ENCODE data around the gene CHST15.

The CHST15 gene

GRCh38 chr10:124110882-124111281 is 17.5 kb upstream of the CHST15 start:
- no peak for TF ChIP-seq CTCF (IDR thresholded peaks at IDR 0.05; ENCODE audit: control insufficient read depth, insufficient read depth, low read depth, low read length, missing control alignments)
- no peak overlapping the region for H3K4me3 ChIP-seq (ENCODE audit: control insufficient read depth, low read depth, low read length)

GRCh38 chr10:124109261-124109660 is 15.9 kb upstream of the CHST15 start:
- no peak for DNase-seq (ENCODE audit: low read depth)
- TF ChIP-seq CTCF (IDR thresholded peaks at IDR 0.05; ENCODE audit: control insufficient read depth, insufficient read depth, low read depth, low read length, missing control alignments), result no peak
- H3K4me3 ChIP-seq (ENCODE audit: control insufficient read depth, low read depth, low read length), result no peak overlapping the region

More at GRCh38 chr10:124110882-124111281, 17.5 kb upstream of the CHST15 start:
- DNase-seq (ENCODE audit: low read depth), result no peak

- H3K4me3 ChIP-seq (ENCODE audit: control insufficient read depth, low read depth, low read length), result no peak overlapping the region
- no peak for TF ChIP-seq CTCF (IDR thresholded peaks at IDR 0.05; ENCODE audit: control insufficient read depth, insufficient read depth, low read depth, low read length, missing control alignments)
- DNase-seq (ENCODE audit: low read depth), result no peak
Observed at GRCh38 chr10:124107072-124107471, 13.7 kb upstream of the CHST15 start.

- DNase-seq (ENCODE audit: low read depth), result peak; percentile 48
- no peak overlapping the region for H3K4me3 ChIP-seq (ENCODE audit: control insufficient read depth, low read depth, low read length)
- no peak for TF ChIP-seq CTCF (IDR thresholded peaks at IDR 0.05; ENCODE audit: control insufficient read depth, insufficient read depth, low read depth, low read length, missing control alignments)
Observed at GRCh38 chr10:124106241-124106879, 13.0 kb upstream of the CHST15 start.

- DNase-seq (ENCODE audit: low read depth), result no peak
- no peak for TF ChIP-seq CTCF (IDR thresholded peaks at IDR 0.05; ENCODE audit: control insufficient read depth, insufficient read depth, low read depth, low read length, missing control alignments)
- H3K4me3 ChIP-seq (ENCODE audit: control insufficient read depth, low read depth, low read length), result no peak overlapping the region
Observed at GRCh38 chr10:124105594-124105993, 12.2 kb upstream of the CHST15 start.

- no peak for TF ChIP-seq CTCF (IDR thresholded peaks at IDR 0.05; ENCODE audit: control insufficient read depth, insufficient read depth, low read depth, low read length, missing control alignments)
- H3K4me3 ChIP-seq (ENCODE audit: control insufficient read depth, low read depth, low read length), result no peak overlapping the region
- DNase-seq (ENCODE audit: low read depth), result no peak
Observed at GRCh38 chr10:124105045-124105444, 11.6 kb upstream of the CHST15 start.
